ENCODE data around the gene CDKAL1.
A peak's percentile ranks its signal among the peaks of the same experiment; 100 is the strongest.
"Not testable (repeated sequence)": the region's sequence is repeated elsewhere in the genome, so short reads cannot be mapped to it uniquely, and the experiment has no call there.

CDKAL1 gene

GRCh38 chr6:20808439-20808838 is 274.2 kb downstream of the CDKAL1 start:
- no peak for DNase-seq

DNA sequence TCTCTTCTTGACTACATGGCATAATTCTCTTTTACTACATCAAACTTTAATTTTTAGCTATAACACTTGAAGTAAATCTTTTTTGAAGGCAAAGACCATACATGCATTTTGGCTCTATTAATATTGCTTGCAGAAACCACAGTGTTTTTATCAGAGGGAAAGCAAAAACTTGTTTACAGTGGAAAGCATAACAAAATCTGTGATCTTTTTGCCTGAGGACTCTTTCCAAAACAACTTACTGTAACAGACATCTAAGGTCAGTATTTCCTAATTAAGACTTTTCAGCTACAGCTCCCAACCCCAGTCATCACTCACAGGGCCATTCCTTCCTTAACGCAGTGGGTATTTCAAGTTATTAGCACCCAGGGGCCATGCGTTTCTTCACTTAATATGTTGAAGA is 274.7 kb downstream of the CDKAL1 start:
- no peak for DNase-seq

GRCh38 chr6:20810727-20811108 is 276.5 kb downstream of the CDKAL1 start:
- no peak for DNase-seq

GRCh38 chr6:20811109-20811761 is 277.0 kb downstream of the CDKAL1 start:
- DNase-seq: peak in 1 of 2 experiments; percentile 8

DNA sequence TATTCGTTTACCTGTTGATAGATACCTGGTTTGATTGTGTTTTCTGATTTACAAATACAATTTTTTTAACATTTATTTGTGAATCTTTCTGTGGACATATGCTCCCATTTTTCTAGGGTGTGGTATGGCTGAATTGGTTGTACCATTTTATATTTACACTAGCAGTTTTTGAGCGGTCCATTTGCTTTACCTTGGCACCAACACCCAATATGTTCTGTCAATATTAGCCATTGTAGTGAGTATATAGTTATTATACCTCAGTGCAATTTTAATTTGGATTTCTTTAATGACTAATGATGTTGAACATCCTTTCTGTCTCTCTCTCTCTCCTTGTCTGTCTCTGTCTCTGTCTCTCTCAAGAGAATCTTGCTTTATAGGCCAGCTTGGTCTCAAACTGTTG is 278.5 kb downstream of the CDKAL1 start:
- no peak for DNase-seq

- no peak for DNase-seq
These were observed 280.2 kb downstream of the CDKAL1 start for GRCh38 chr6:20814494-20814893.

DNA sequence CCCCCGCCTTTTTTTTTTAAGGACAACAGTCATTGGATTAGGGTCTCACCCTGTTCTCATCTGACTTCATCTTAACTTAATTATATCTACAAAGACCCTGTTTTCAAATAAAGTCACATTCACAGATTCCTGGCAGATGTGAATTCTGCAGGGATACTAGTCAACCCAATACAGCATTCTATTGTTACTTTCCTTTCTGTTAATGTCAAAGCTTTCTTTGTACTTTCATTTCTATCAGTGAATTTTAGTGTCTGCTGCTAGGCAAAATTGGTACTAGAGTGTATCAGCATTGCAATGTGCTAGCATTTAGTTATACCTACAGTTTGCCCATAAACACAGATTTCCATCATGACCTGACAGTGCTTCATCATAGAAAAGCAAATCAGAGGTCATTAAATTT is 281.9 kb downstream of the CDKAL1 start:
- DNase-seq: no peak

GRCh38 chr6:20817806-20818320 is 283.6 kb downstream of the CDKAL1 start:
- no peak for DNase-seq

GRCh38 chr6:20819774-20820400 is 285.6 kb downstream of the CDKAL1 start:
- DNase-seq: no peak

DNA sequence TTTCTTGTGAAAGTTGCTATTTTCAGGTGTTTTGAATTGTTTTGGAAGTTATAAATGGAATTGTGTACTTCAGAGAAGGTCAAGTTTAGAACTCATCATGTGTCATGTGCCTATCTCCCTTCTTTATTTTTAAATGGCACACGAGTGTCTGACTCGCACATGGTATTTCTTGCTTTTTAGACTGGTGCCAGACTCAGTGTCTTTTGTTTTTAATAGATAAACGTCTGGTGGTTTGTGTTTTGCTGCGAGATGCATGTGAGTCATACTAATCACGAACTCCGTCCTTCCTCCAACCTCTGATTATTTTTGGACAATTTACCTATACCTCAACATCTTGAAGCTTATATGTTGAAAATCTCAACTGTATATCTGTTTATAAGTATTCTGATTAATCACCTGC is 292.1 kb downstream of the CDKAL1 start:
- no peak for DNase-seq

GRCh38 chr6:20827798-20828197 is 293.5 kb downstream of the CDKAL1 start:
- DNase-seq: no peak

DNA sequence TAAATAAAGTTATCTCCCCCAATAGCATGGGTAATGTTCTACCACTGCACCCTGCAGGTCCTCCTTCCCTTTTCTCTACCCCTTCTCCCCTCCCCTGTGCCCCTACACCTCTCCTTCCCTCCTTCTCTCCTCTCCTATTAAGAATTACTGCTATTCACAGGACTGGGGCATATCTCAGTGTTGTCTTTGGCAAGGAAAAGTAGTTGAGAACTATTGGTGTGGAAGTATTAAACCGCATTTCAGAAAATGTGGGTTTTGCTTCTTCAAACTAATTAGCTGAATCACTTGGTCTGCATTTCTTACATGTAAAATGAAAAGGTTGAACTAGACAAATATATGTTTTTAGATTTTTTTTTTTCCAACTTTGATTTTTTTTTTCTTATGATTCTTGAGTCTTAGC is 296.3 kb downstream of the CDKAL1 start:
- DNase-seq: no peak

DNA sequence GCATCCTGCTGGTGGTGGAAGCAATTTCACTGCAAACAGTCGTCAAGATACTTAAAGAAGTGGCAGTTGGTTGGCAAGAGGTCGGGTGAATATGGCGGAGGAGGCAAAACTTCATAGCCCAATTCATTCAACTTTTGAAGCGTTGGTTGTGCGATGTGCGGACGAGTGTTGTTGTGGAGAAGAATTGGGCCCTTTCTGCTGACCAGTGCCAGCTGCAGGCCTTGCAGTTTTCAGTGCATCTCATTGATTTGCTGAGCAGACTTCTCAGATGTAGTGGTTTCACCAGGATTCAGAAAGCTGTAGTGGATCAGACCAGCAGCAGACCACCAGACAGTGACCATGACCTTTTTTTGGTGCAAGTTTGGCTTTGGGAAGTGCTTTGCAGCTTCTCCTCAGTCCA is 297.0 kb downstream of the CDKAL1 start:
- not testable (repeated sequence) for DNase-seq

- DNase-seq: no peak
These were observed 299.7 kb downstream of the CDKAL1 start for GRCh38 chr6:20833881-20834515.

- no peak for DNase-seq
These were observed 301.2 kb downstream of the CDKAL1 start for GRCh38 chr6:20835315-20836010.

GRCh38 chr6:20837189-20837588 is 302.9 kb downstream of the CDKAL1 start:
- no peak for DNase-seq

- DNase-seq: no peak
These were observed 303.9 kb downstream of the CDKAL1 start for GRCh38 chr6:20838113-20838512.

GRCh38 chr6:20839630-20840029 is 305.4 kb downstream of the CDKAL1 start:
- no peak for DNase-seq

- no peak for DNase-seq
These were observed 306.4 kb downstream of the CDKAL1 start for GRCh38 chr6:20840675-20841074.

DNA sequence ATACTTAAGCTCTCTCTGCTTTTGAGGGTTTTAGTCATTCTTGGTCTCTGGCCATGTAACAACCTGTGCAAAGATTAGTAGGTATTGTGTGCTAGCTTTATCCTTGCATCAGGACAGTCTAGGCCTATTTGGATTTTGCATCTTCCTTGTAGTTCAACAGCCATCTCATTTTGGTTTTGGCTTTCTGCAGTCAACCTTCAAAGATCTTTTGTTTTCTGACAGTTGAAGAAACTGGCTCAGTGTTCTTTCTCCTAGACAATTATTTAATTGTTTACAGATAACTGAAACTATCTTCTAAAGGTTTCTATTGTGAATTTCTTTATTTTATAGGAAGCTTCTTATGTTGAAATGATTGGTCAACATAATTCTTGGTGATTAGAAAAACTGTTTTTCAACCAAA is 307.5 kb downstream of the CDKAL1 start:
- no peak for DNase-seq

GRCh38 chr6:20845592-20845991 is 311.3 kb downstream of the CDKAL1 start:
- no peak for DNase-seq

- no peak for DNase-seq
These were observed 312.4 kb downstream of the CDKAL1 start for GRCh38 chr6:20846602-20847028.

- no peak for DNase-seq
These were observed 313.6 kb downstream of the CDKAL1 start for GRCh38 chr6:20847904-20848303.

Measured in activated CD4-positive, alpha-beta T cell treated with anti-CD3 and anti-CD28 coated beads, Interleukin-2, amount 50 U/mL, for 48 hours (primary cell).